H1 (cell line): ENCODE measurements around the gene PHGDH. TPM values are rescaled to one million over a fixed set of nuclear protein-coding genes. Genes with fewer than 3 reads are reported as not detected.

Experiments used
- HDAC6 ChIP-seq: IDR thresholded peaks from one replicate; pipeline ENCODE4 v1.7.1; 2012; ENCODE audit warnings: low read depth, mild to moderate bottlenecking, inconsistent platforms, low read length, moderate library complexity
- JUND ChIP-seq: IDR thresholded peaks from 2 replicates; pipeline ENCODE4 v1.6.1; 2011; ENCODE audit warnings: mild to moderate bottlenecking, improper control_type of control experiment, low read length
- RXRA ChIP-seq: IDR thresholded peaks from 2 replicates; pipeline ENCODE4 v1.6.1; 2011; ENCODE audit warnings: low read depth, mild to moderate bottlenecking, low read length, moderate library complexity; ENCODE audit not compliant: insufficient read depth
- SAP30 ChIP-seq: fragments of 300-600 bp; sonication (generic); IDR thresholded peaks from 2 replicates; pipeline ENCODE4 v1.7.1; 2012; ENCODE audit warnings: low read length, moderate library complexity, mild to moderate bottlenecking, inconsistent platforms; ENCODE audit not compliant: insufficient read depth, insufficient replicate concordance
- ZNF274 ChIP-seq: IDR thresholded peaks from 2 replicates; pipeline ENCODE4 v1.7.0; 2012; ENCODE audit warnings: low read length, borderline replicate concordance; ENCODE audit errors: extremely low read depth
- polyA plus RNA-seq, 7 experiments: library from polyadenylated mRNA; depleted of rRNA in 3 of 7; stranded (reverse) in 5 of 7; unstranded in 2 of 7; fragments of >200 nt in 5 of 7; fragments of 200-250 nt in 2 of 7; gene quantifications; 1 replicate in 5 of 7; 2 replicates in 1 of 7; 4 replicates in 1 of 7; pipeline versions ENCODE4 v1.2.1 to v1.2.3, GENCODE V29; 2011 to 2013; ENCODE audit warnings: missing spikeins in 2 of 7, mixed read lengths in 2 of 7
- total RNA-seq: library from RNA; stranded (reverse); fragmentation: NEBNext Ultra II Directional; extraction: Animal tissue kit (Norgen Biotek cat#: 25700); gene quantifications from 2 replicates; pipeline ENCODE4 v1.2.1, GENCODE V29; 2021
- TF ChIP-seq, protein P1 (sequence below): fragments of 300-600 bp; sonication (generic); IDR thresholded peaks from 2 replicates; pipeline ENCODE4 v1.7.1; 2012; ENCODE audit warnings: low read length, moderate library complexity, mild to moderate bottlenecking, inconsistent platforms; ENCODE audit not compliant: insufficient replicate concordance
- TF ChIP-seq, protein P2 (sequence below), 3 experiments: IDR thresholded peaks; 1 replicate in 2 of 3; 2 replicates in 1 of 3; pipeline versions ENCODE4 v1.5.1 to v1.6.1; 2011; ENCODE audit warnings: low read length in 3 of 3, mild to moderate bottlenecking in 3 of 3, inconsistent platforms in 2 of 3, low read depth in 1 of 3, moderate library complexity in 1 of 3; ENCODE audit not compliant: insufficient read depth in 1 of 3; ENCODE audit errors: control extremely low read depth in 1 of 3

PHGDH gene
- total and polyA plus RNA-seq, 2 of the 8 experiments (the other 6 are each of a cell fraction or from before 2014, with no cell fraction given) = 358 to 687 TPM

DNA sequence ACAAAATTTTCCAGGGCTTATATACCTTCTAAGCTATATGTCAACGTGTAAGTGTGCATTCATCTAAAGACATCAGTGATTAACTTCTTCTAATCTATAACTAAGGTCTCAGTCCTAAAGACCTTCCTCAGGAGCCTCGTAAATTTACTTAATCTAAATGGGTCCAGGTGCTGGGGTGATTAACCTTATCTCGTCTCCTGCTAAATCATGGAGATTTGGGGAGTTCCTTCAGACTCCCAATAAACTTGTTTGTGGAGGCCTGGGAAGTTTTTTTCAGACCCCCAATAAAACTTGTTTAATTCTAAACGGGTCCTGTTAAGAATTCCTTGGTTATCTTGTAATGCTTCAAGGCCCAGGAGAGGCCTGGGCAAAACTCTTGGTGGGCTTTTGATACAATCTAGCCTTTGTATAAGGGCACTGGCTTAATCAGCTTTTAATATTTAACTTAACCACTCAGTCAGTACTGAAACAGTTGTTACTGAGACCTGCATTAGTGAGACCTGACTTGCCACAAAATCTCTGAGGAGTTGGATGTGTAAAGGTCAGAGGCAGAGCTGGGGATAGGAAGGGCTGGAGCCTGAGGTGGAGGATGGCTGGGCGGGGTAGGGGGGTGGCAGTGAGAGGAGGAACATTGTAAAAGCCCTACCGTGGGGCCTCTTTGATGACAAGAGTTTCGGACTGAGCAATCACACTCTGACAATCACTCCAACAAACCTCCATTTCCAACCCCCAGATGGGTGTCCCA is 63.2 kb downstream of the PHGDH start (continued):
- TF ChIP-seq, protein P1, sequence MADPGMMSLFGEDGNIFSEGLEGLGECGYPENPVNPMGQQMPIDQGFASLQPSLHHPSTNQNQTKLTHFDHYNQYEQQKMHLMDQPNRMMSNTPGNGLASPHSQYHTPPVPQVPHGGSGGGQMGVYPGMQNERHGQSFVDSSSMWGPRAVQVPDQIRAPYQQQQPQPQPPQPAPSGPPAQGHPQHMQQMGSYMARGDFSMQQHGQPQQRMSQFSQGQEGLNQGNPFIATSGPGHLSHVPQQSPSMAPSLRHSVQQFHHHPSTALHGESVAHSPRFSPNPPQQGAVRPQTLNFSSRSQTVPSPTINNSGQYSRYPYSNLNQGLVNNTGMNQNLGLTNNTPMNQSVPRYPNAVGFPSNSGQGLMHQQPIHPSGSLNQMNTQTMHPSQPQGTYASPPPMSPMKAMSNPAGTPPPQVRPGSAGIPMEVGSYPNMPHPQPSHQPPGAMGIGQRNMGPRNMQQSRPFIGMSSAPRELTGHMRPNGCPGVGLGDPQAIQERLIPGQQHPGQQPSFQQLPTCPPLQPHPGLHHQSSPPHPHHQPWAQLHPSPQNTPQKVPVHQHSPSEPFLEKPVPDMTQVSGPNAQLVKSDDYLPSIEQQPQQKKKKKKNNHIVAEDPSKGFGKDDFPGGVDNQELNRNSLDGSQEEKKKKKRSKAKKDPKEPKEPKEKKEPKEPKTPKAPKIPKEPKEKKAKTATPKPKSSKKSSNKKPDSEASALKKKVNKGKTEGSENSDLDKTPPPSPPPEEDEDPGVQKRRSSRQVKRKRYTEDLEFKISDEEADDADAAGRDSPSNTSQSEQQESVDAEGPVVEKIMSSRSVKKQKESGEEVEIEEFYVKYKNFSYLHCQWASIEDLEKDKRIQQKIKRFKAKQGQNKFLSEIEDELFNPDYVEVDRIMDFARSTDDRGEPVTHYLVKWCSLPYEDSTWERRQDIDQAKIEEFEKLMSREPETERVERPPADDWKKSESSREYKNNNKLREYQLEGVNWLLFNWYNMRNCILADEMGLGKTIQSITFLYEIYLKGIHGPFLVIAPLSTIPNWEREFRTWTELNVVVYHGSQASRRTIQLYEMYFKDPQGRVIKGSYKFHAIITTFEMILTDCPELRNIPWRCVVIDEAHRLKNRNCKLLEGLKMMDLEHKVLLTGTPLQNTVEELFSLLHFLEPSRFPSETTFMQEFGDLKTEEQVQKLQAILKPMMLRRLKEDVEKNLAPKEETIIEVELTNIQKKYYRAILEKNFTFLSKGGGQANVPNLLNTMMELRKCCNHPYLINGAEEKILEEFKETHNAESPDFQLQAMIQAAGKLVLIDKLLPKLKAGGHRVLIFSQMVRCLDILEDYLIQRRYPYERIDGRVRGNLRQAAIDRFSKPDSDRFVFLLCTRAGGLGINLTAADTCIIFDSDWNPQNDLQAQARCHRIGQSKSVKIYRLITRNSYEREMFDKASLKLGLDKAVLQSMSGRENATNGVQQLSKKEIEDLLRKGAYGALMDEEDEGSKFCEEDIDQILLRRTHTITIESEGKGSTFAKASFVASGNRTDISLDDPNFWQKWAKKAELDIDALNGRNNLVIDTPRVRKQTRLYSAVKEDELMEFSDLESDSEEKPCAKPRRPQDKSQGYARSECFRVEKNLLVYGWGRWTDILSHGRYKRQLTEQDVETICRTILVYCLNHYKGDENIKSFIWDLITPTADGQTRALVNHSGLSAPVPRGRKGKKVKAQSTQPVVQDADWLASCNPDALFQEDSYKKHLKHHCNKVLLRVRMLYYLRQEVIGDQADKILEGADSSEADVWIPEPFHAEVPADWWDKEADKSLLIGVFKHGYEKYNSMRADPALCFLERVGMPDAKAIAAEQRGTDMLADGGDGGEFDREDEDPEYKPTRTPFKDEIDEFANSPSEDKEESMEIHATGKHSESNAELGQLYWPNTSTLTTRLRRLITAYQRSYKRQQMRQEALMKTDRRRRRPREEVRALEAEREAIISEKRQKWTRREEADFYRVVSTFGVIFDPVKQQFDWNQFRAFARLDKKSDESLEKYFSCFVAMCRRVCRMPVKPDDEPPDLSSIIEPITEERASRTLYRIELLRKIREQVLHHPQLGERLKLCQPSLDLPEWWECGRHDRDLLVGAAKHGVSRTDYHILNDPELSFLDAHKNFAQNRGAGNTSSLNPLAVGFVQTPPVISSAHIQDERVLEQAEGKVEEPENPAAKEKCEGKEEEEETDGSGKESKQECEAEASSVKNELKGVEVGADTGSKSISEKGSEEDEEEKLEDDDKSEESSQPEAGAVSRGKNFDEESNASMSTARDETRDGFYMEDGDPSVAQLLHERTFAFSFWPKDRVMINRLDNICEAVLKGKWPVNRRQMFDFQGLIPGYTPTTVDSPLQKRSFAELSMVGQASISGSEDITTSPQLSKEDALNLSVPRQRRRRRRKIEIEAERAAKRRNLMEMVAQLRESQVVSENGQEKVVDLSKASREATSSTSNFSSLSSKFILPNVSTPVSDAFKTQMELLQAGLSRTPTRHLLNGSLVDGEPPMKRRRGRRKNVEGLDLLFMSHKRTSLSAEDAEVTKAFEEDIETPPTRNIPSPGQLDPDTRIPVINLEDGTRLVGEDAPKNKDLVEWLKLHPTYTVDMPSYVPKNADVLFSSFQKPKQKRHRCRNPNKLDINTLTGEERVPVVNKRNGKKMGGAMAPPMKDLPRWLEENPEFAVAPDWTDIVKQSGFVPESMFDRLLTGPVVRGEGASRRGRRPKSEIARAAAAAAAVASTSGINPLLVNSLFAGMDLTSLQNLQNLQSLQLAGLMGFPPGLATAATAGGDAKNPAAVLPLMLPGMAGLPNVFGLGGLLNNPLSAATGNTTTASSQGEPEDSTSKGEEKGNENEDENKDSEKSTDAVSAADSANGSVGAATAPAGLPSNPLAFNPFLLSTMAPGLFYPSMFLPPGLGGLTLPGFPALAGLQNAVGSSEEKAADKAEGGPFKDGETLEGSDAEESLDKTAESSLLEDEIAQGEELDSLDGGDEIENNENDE = no peak
- TF ChIP-seq, protein P2, sequence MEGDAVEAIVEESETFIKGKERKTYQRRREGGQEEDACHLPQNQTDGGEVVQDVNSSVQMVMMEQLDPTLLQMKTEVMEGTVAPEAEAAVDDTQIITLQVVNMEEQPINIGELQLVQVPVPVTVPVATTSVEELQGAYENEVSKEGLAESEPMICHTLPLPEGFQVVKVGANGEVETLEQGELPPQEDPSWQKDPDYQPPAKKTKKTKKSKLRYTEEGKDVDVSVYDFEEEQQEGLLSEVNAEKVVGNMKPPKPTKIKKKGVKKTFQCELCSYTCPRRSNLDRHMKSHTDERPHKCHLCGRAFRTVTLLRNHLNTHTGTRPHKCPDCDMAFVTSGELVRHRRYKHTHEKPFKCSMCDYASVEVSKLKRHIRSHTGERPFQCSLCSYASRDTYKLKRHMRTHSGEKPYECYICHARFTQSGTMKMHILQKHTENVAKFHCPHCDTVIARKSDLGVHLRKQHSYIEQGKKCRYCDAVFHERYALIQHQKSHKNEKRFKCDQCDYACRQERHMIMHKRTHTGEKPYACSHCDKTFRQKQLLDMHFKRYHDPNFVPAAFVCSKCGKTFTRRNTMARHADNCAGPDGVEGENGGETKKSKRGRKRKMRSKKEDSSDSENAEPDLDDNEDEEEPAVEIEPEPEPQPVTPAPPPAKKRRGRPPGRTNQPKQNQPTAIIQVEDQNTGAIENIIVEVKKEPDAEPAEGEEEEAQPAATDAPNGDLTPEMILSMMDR (IDR thresholded peaks at IDR 0.05; ENCODE audit: control extremely low read depth in 1 of 3, insufficient read depth in 1 of 3, low read depth in 1 of 3, low read length in 3 of 3) = no peak
- no peak for TF ChIP-seq JUND
- TF ChIP-seq SAP30 = no peak
- TF ChIP-seq RXRA = no peak
- no peak for TF ChIP-seq ZNF274
- no peak for TF ChIP-seq HDAC6
